Mesothelial cell of epicardium (in vitro differentiated cells): Measurements from ENCODE around the gene JPH3. TPM values are rescaled to one million over a fixed set of nuclear protein-coding genes. Genes with fewer than 3 reads are reported as not detected.

Source experiments
- DNase-seq, 2 experiments: peaks; one replicate each; pipeline ENCODE4 v3.0.0; 2021; ENCODE audit warnings: low spot score in 2 of 2; ENCODE audit not compliant: unreplicated experiment in 2 of 2
- H3K27ac Mint-ChIP-seq: 2 replicates; pipeline ENCODE4 v1.8.0; 2021; ENCODE audit warnings: mixed read lengths
- H3K27me3 Mint-ChIP-seq: 2 replicates; pipeline ENCODE4 v1.8.0; 2021; ENCODE audit warnings: low read depth, mixed read lengths
- H3K36me3 Mint-ChIP-seq: 2 replicates; pipeline ENCODE4 v1.8.0; 2021; ENCODE audit warnings: mixed read lengths
- H3K4me1 Mint-ChIP-seq: 2 replicates; pipeline ENCODE4 v1.8.0; 2021; ENCODE audit warnings: mixed read lengths
- H3K4me3 Mint-ChIP-seq: 2 replicates; pipeline ENCODE4 v1.8.0; 2021; ENCODE audit warnings: mild to moderate bottlenecking, moderate library complexity, mixed read lengths
- H3K9me3 Mint-ChIP-seq: 2 replicates; pipeline ENCODE4 v1.8.0; 2021; ENCODE audit warnings: mixed read lengths
- total RNA-seq: library from RNA; stranded (reverse); gene quantifications from 3 replicates; pipeline ENCODE4 v1.2.1, GENCODE V29; 2021
- TF ChIP-seq, protein P1 (sequence below): fragments of 200-600 bp; sonication (generic); IDR thresholded peaks from one replicate; pipeline ENCODE4 v1.5.0; 2021; ENCODE audit warnings: antibody characterized with exemption; ENCODE audit not compliant: unreplicated experiment

The JPH3 gene
- total RNA-seq, 1 donor from 2014 or later: 16.8 TPM

DNA sequence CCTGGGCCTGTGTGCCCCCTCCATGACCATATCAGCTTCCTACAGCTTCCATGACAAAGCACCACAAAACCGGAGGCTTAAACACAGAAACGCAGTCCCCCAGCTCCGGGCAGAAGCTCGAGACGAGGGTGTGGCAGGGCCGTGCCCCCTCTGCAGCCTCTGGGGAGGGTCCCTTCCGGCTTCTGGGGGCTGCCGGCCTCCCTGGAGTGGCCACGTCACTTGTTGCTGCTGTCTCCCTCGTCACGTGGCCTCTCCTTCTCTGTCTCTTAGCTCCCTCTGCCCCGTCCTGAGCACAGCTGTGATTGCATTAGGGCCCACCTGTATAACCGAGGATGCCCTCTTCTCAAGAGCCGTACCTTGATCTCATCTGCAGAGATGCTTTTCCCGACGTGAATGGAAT is 64.6 kb downstream of the JPH3 start:
- Mint-ChIP-seq H3K27ac (no peak overlapping the region), H3K4me3 (no peak overlapping the region), H3K27me3 (peaks cover 3% of the 10 kb centered on the region), H3K36me3 (no peaks in the 10 kb centered on the region), H3K4me1 (no peaks in the 10 kb centered on the region), H3K9me3 (no peaks in the 10 kb centered on the region)
- TF ChIP-seq, protein P1, sequence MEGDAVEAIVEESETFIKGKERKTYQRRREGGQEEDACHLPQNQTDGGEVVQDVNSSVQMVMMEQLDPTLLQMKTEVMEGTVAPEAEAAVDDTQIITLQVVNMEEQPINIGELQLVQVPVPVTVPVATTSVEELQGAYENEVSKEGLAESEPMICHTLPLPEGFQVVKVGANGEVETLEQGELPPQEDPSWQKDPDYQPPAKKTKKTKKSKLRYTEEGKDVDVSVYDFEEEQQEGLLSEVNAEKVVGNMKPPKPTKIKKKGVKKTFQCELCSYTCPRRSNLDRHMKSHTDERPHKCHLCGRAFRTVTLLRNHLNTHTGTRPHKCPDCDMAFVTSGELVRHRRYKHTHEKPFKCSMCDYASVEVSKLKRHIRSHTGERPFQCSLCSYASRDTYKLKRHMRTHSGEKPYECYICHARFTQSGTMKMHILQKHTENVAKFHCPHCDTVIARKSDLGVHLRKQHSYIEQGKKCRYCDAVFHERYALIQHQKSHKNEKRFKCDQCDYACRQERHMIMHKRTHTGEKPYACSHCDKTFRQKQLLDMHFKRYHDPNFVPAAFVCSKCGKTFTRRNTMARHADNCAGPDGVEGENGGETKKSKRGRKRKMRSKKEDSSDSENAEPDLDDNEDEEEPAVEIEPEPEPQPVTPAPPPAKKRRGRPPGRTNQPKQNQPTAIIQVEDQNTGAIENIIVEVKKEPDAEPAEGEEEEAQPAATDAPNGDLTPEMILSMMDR: no peak
- DNase-seq: no peak

GRCh38 chr16:87667443-87667842 is 65.1 kb downstream of the JPH3 start:
- Mint-ChIP-seq H3K4me3 (no peak overlapping the region), H3K36me3 (no peaks in the 10 kb centered on the region), H3K27me3 (peaks cover 2% of the 10 kb centered on the region), H3K9me3 (no peaks in the 10 kb centered on the region), H3K4me1 (no peaks in the 10 kb centered on the region), H3K27ac (no peak overlapping the region)
- DNase-seq: no peak
- TF ChIP-seq, protein P1: no peak

DNA sequence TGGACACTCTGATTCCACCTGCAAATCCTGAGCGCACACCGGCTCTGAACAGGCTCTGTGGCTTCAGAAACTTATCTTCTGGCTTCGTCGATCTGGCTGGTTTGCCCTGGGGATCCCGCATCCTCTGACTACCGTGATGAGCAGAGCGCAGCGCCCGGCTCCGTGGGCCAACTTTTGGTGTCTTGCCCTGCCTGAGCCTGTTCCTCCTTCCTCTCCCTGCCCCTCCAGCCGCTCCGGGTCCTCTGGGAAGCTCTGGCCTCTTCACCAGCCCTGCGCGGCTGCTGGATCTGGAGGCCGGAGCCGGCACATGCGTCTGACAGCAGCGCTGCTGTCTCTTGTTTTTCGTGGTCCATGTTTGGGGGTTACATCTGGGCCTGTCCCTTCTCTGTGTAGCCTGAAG is 65.6 kb downstream of the JPH3 start:
- TF ChIP-seq, protein P1: no peak
- Mint-ChIP-seq H3K27me3 (peaks cover 2% of the 10 kb centered on the region), H3K9me3 (no peaks in the 10 kb centered on the region), H3K4me1 (no peaks in the 10 kb centered on the region), H3K27ac (no peak overlapping the region), H3K36me3 (no peaks in the 10 kb centered on the region), H3K4me3 (no peak overlapping the region)
- DNase-seq: no peak

DNA sequence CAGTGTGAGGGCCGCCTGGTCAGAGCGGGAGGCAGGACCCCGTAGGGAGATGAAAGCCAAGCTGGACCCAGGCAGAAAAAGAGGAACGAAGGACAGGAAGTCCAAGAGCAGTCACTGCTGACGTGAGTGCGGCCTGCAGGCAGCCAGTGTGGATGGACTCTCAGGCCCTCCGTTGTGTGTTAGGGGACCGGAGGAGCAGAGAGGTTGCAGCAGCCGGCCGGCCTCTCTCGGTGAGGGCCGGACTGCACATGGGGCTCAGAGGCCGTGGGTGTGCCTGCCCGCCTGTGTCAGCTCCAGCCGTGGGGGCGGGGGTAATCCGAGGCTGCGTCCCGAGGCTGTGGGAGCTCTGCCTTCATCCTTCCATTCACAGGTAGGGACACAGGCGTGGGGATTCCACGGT is 67.4 kb downstream of the JPH3 start:
- H3K4me3 Mint-ChIP-seq: no peak overlapping the region

GRCh38 chr16:87671221-87671620 is 68.9 kb downstream of the JPH3 start:
- no peak overlapping the region for H3K27ac Mint-ChIP-seq
- H3K27me3 Mint-ChIP-seq: no peaks in the 10 kb centered on the region
- DNase-seq: no peak
- no peaks in the 10 kb centered on the region for H3K9me3 Mint-ChIP-seq
- H3K4me3 Mint-ChIP-seq: no peak overlapping the region
- no peaks in the 10 kb centered on the region for H3K4me1 Mint-ChIP-seq
- no peaks in the 10 kb centered on the region for H3K36me3 Mint-ChIP-seq
- TF ChIP-seq, protein P1: no peak

More for the DNA sequence above, 67.4 kb downstream of the JPH3 start:
- H3K27ac Mint-ChIP-seq: no peak overlapping the region
- TF ChIP-seq, protein P1: no peak
- H3K27me3 Mint-ChIP-seq: no peaks in the 10 kb centered on the region
- H3K4me1 Mint-ChIP-seq: no peaks in the 10 kb centered on the region
- DNase-seq: no peak
- no peaks in the 10 kb centered on the region for H3K36me3 Mint-ChIP-seq
- H3K9me3 Mint-ChIP-seq: no peaks in the 10 kb centered on the region

DNA sequence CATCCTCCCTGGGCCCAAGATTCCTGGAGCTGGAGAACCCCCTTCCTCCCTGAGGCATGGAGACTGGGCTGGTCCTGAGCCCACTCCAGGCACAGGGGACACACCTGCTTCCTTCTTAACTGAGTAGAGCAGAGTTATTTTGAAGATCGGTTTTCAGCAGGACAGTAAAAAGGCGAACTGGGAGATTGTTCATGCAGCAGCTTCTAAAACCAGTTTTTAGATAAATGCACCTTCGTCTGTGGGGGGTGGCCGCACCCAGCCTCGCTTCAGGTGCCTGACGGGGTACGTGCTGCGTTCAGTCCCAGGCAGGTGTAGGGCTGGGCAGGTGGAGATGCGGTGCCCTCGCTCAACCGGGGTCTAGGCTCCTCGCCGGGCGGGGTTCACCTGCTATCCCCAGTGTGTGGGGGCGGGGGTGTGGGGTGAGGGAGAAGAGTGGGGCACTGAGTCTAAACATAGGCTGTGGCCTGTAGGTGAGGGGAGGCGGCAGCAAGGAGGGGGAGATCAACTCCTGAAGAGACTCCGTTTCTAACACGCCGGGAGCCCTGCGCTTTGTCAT is 69.5 kb downstream of the JPH3 start:
- no peak for DNase-seq
- Mint-ChIP-seq H3K36me3 (no peaks in the 10 kb centered on the region), H3K9me3 (no peaks in the 10 kb centered on the region), H3K27ac (no peak overlapping the region), H3K27me3 (no peaks in the 10 kb centered on the region), H3K4me3 (no peak overlapping the region), H3K4me1 (no peaks in the 10 kb centered on the region)
- TF ChIP-seq, protein P1: no peak
